SK-N-SH treated with all-trans-retinoic acid at 6 μM for 48 hours (cell line): ENCODE results near the gene COL6A2.

Experiments
- ARNTL ChIP-seq: fragments of 450-650 bp; formaldehyde crosslinking; IDR thresholded peaks from 2 replicates; pipeline ENCODE4 v1.5.0; 2020; ENCODE audit warnings: low read depth, mild to moderate bottlenecking, moderate library complexity, borderline replicate concordance
- GLIS3 ChIP-seq: fragments of 250-450 bp; sonication (Bioruptor Pico); IDR thresholded peaks from 2 replicates; pipeline ENCODE4 v1.5.0; 2020; ENCODE audit warnings: mild to moderate bottlenecking, moderate library complexity
- PATZ1 ChIP-seq: fragments of 250-450 bp; sonication (Bioruptor Pico); IDR thresholded peaks from 2 replicates; pipeline ENCODE4 v1.8.0; 2020; ENCODE audit warnings: mild to moderate bottlenecking, moderate library complexity, borderline replicate concordance
- PPARA ChIP-seq: fragments of 250-450 bp; sonication (Bioruptor Pico); IDR thresholded peaks from 2 replicates; pipeline ENCODE4 v1.5.0; 2020; ENCODE audit warnings: mild to moderate bottlenecking, borderline replicate concordance
- RARB ChIP-seq: fragments of 250-450 bp; sonication (Bioruptor Pico); IDR thresholded peaks from 2 replicates; pipeline ENCODE4 v1.8.0; 2021; ENCODE audit warnings: mild to moderate bottlenecking, moderate library complexity
- TSHZ2 ChIP-seq: fragments of 250-450 bp; sonication (Bioruptor Pico); IDR thresholded peaks from 2 replicates; pipeline ENCODE4 v1.5.0; 2020; ENCODE audit warnings: mild to moderate bottlenecking, moderate library complexity
- ZFP3 ChIP-seq: fragments of 250-450 bp; sonication (Bioruptor Pico); IDR thresholded peaks from 2 replicates; pipeline ENCODE4 v1.5.0; 2020; ENCODE audit warnings: mild to moderate bottlenecking, moderate library complexity
- ZFP30 ChIP-seq: fragments of 450-650 bp; formaldehyde crosslinking; IDR thresholded peaks from 2 replicates; pipeline ENCODE4 v1.5.0; 2022; ENCODE audit warnings: mild to moderate bottlenecking, moderate library complexity
- ZNF565 ChIP-seq: fragments of 450-650 bp; formaldehyde crosslinking; conservative IDR thresholded peaks from 2 replicates; pipeline ENCODE4 v1.5.0; 2020; ENCODE audit warnings: low read depth, mild to moderate bottlenecking, moderate library complexity
- ZNF70 ChIP-seq: fragments of 450-650 bp; formaldehyde crosslinking; IDR thresholded peaks from 2 replicates; pipeline ENCODE4 v1.5.0; 2020; ENCODE audit warnings: mild to moderate bottlenecking, moderate library complexity

- TF ChIP-seq PPARA (CRISPR knock-in tag) (no peak), ZFP30 (CRISPR knock-in tag) (no peak), ZFP3 (CRISPR knock-in tag) (no peak), ARNTL (CRISPR knock-in tag) (no peak), RARB (CRISPR knock-in tag) (no peak), PATZ1 (CRISPR knock-in tag) (no peak), TSHZ2 (no peak), GLIS3 (CRISPR knock-in tag) (no peak), ZNF565 (no peak), ZNF70 (CRISPR knock-in tag) (no peak)
Observed at GRCh38 chr21:46104104-46104503, 6.2 kb downstream of the COL6A2 start.
